B cell (primary cell): ENCODE data around the gene SH2D3C. TPM values are rescaled to one million over a fixed set of nuclear protein-coding genes. Genes with fewer than 3 reads are reported as not detected.

ENCODE experiments used
- ATAC-seq: fragments of 200-7000 bp; cut with Tn5 transposase; one replicate; pipeline ENCODE4 v1.10.0; 2021; ENCODE audit warnings: low read depth, mild to moderate bottlenecking, moderate number of reproducible peaks, moderate library complexity
- CTCF ChIA-PET: fragments of 350-600 bp; sonication (Branson Sonifier 250); formaldehyde crosslinking; loops from one replicate; lab custom pipeline; 2021; ENCODE audit warnings: antibody characterized with exemption, inconsistent platforms; lab: Charles Lee
- POLR2A ChIA-PET: fragments of 350-600 bp; sonication (Branson Sonifier 250); formaldehyde crosslinking; loops from one replicate; lab custom pipeline; 2021; ENCODE audit warnings: antibody characterized with exemption; lab: Charles Lee
- DNase-seq: peaks from one replicate; pipeline ENCODE4 v3.0.0; 2013
- H2AFZ ChIP-seq: 2 replicates; pipeline ENCODE4 v1.6.1; 2012; ENCODE audit warnings: mild to moderate bottlenecking, low read depth, low read length; ENCODE audit not compliant: insufficient read depth, poor library complexity, severe bottlenecking
- H3K27ac ChIP-seq, 2 donors: 1 replicate in 1 of 2; 2 replicates in 1 of 2; pipeline ENCODE4 v1.5.1; 2012 to 2013; ENCODE audit warnings: low read length in 2 of 2, mild to moderate bottlenecking in 2 of 2, moderate library complexity in 1 of 2
- H3K27me3 ChIP-seq, 4 experiments: fragments of 200-600 bp in 1 of 4; sonication (generic) in 1 of 4; replicated peaks in 1 of 4; 1 replicate in 2 of 4; 2 replicates in 2 of 4; pipeline versions ENCODE4 v1.6.1 to v1.7.0; 2013 to 2016; ENCODE audit warnings: low read length in 3 of 4, mild to moderate bottlenecking in 2 of 4, mixed read lengths in 1 of 4, moderate library complexity in 1 of 4; ENCODE audit not compliant: insufficient read depth in 4 of 4, control insufficient read depth in 3 of 4; ENCODE audit errors: control extremely low read depth in 1 of 4
- H3K36me3 ChIP-seq, 2 experiments: replicated peaks in 1 of 2; 1 replicate in 1 of 2; 2 replicates in 1 of 2; pipeline versions ENCODE4 v1.6.1 to v1.7.1; 2013; ENCODE audit warnings: low read length in 1 of 2; ENCODE audit not compliant: insufficient read depth in 2 of 2, control insufficient read depth in 1 of 2; ENCODE audit errors: control extremely low read depth in 1 of 2, extremely low read depth in 1 of 2
- H3K4me1 ChIP-seq, 2 donors: fragments of 200-600 bp in 1 of 2; sonication (generic) in 1 of 2; 1 replicate in 1 of 2; 2 replicates in 1 of 2; pipeline versions ENCODE4 v1.5.1 to v1.6.1; 2013 to 2017; ENCODE audit warnings: low read length in 2 of 2; ENCODE audit not compliant: control insufficient read depth in 2 of 2, insufficient read depth in 2 of 2
- H3K4me2 ChIP-seq: replicated peaks from 2 replicates; pipeline ENCODE3; 2012; ENCODE audit warnings: mild to moderate bottlenecking, low read depth, low read length; ENCODE audit not compliant: poor library complexity, severe bottlenecking
- H3K4me3 ChIP-seq, 5 experiments: fragments of 200-600 bp in 1 of 5; sonication (generic) in 1 of 5; 1 replicate in 3 of 5; 2 replicates in 2 of 5; pipeline versions ENCODE4 v1.5.1 to v1.7.0; 2011 to 2016; ENCODE audit warnings: low read length in 4 of 5, mild to moderate bottlenecking in 4 of 5, low read depth in 2 of 5, control low read depth in 1 of 5, moderate library complexity in 1 of 5; ENCODE audit not compliant: insufficient read depth in 1 of 5; ENCODE audit errors: control extremely low read depth in 1 of 5, extremely low read depth in 1 of 5
- H3K79me2 ChIP-seq: fragments of 200-600 bp; sonication (generic); one replicate; pipeline ENCODE4 v1.6.0; 2016; ENCODE audit warnings: low read length; ENCODE audit not compliant: control insufficient read depth, insufficient read depth
- H3K9ac ChIP-seq: fragments of 200-600 bp; sonication (generic); 2 replicates; pipeline ENCODE4 v1.6.1; 2017; ENCODE audit warnings: mild to moderate bottlenecking, low read length, moderate library complexity
- H3K9me3 ChIP-seq, 3 donors: one replicate each; pipeline versions ENCODE4 v1.6.1 to v1.7.1; 2013; ENCODE audit warnings: low read length in 2 of 3; ENCODE audit not compliant: control insufficient read depth in 2 of 3, insufficient read depth in 1 of 3; ENCODE audit errors: control extremely low read depth in 1 of 3
- H4K20me1 ChIP-seq: 2 replicates; pipeline ENCODE4 v1.6.0; 2012; ENCODE audit warnings: mild to moderate bottlenecking, low read length; ENCODE audit not compliant: insufficient read depth, control insufficient read depth, poor library complexity, severe bottlenecking
- H3K27ac Mint-ChIP-seq: one replicate; pipeline ENCODE4 v1.8.0; 2021; ENCODE audit warnings: mixed read lengths
- H3K27me3 Mint-ChIP-seq: one replicate; pipeline ENCODE4 v1.8.0; 2021; ENCODE audit warnings: mixed read lengths
- H3K4me1 Mint-ChIP-seq: one replicate; pipeline ENCODE4 v1.8.0; 2021; ENCODE audit warnings: mixed read lengths
- H3K4me3 Mint-ChIP-seq: one replicate; pipeline ENCODE4 v1.8.0; 2021; ENCODE audit warnings: mixed read lengths
- H3K9me3 Mint-ChIP-seq: one replicate; pipeline ENCODE4 v1.8.0; 2022; ENCODE audit warnings: mixed read lengths; ENCODE audit not compliant: insufficient read depth
- EZH2 ChIP-seq: IDR thresholded peaks from 2 replicates; pipeline ENCODE4 v1.6.1; 2012; ENCODE audit warnings: borderline replicate concordance, low read depth, mild to moderate bottlenecking, moderate library complexity, low read length; ENCODE audit not compliant: insufficient read depth, poor library complexity, severe bottlenecking
- WGBS: methylation state at CpG from one replicate; pipeline ENCODE4 v1.1.5; 2013; ENCODE audit warnings: missing lambda C conversion rate; ENCODE audit not compliant: insufficient coverage; 5-methylcytosine and 5-hydroxymethylcytosine counted together
- intact Hi-C: fragments of 100-400 bp; cut with micrococcal nuclease; formaldehyde crosslinking; loops from one replicate; pipeline ENCODE4 v1.10.0; 2022
- polyA plus RNA-seq: library from polyadenylated mRNA; depleted of rRNA; stranded (reverse); fragments of >200 nt; gene quantifications from 2 replicates; pipeline ENCODE4 v1.2.3, GENCODE V29; 2012
- total RNA-seq, 2 donors: library from RNA; stranded (reverse); fragments of 120-200 nt in 1 of 2; gene quantifications; 1 replicate in 1 of 2; 2 replicates in 1 of 2; pipeline versions ENCODE4 v1.2.3 to v1.2.4, GENCODE V29; 2013 to 2022
- TF ChIP-seq, protein P1 (sequence below): fragments of 200-600 bp; IDR thresholded peaks from one replicate; pipeline ENCODE4 v1.8.0; 2022; ENCODE audit warnings: antibody characterized with exemption, mild to moderate bottlenecking

SH2D3C gene
- total and polyA plus RNA-seq, 2 donors (not counting 1 experiment from before 2014, with no cell fraction given): 66.3 to 85.5 TPM

DNA sequence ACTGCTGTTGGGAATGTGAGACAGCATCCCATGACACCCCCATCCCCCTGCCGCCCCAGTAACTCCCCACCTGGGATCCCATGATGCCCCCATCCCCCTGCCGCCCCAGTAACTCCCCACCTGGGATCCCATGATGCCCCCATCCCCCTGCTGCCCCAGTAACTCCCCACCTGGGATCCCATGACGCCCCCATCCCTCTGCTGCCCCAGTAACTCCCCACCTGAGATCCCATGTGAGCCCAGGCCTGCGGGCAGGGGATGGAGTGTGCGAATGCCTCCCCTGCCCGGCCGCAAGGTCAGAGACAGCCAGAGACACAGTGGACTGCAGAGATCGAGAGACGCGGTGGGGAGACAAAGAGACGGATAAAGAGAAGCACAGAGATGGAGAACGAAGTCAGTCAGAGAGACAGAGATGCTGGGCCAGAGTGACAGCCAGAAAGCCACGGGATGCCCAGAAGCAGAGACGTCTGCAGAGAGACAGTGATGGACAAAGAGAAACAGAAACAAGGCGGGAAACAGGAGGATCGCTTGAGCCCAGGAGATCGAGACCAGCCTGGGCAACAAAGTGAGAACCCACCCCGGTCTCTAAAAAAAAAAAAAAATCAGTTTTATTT, 992 bp downstream of the SH2D3C start:
- no peak for DNase-seq
- POLR2A ChIA-PET: interaction anchor here (0.6 to 2.0 kb wide), 4 partner anchors 24 to 129 kb away, joined by 3 to 12 read pairs (median 6); partner anchors contain the start of gene TOR2A
- Mint-ChIP-seq H3K4me1 (peaks cover 59% of the 10 kb centered on the region), H3K9me3 (no peaks in the 10 kb centered on the region), H3K27ac (peak overlapping the region; percentile 97), H3K4me3 (peak overlapping the region; percentile 100), H3K27me3 (no peaks in the 10 kb centered on the region)
- Histone ChIP-seq H2AFZ (no peak overlapping the region), H3K4me2 (peak overlapping the region; percentile 93), H4K20me1 (peaks cover 50% of the 10 kb centered on the region), H3K9me3 (no peaks in the 10 kb centered on the region), H3K9ac (peak overlapping the region; percentile 76), H3K79me2 (peaks cover 80% of the 10 kb centered on the region), H3K4me1 (peaks cover 33 to 79% of the 10 kb centered on the region in 2 donors), H3K36me3 (peaks cover 0 to 26% of the 10 kb centered on the region in 2 experiments), H3K27me3 (no peaks in the 10 kb centered on the region), H3K27ac (peak overlapping the region; percentile 89 to 97), H3K4me3 (peak overlapping the region; percentile 64 to 97 (median 83))
- CTCF ChIA-PET: interaction anchor here (0.7 to 3.4 kb wide), 5 partner anchors 12 to 257 kb away, joined by 3 to 24 read pairs (median 3); no protein-coding TSS in a partner anchor
- no peak for ATAC-seq
- TF ChIP-seq EZH2: no peak
- TF ChIP-seq, protein P1, sequence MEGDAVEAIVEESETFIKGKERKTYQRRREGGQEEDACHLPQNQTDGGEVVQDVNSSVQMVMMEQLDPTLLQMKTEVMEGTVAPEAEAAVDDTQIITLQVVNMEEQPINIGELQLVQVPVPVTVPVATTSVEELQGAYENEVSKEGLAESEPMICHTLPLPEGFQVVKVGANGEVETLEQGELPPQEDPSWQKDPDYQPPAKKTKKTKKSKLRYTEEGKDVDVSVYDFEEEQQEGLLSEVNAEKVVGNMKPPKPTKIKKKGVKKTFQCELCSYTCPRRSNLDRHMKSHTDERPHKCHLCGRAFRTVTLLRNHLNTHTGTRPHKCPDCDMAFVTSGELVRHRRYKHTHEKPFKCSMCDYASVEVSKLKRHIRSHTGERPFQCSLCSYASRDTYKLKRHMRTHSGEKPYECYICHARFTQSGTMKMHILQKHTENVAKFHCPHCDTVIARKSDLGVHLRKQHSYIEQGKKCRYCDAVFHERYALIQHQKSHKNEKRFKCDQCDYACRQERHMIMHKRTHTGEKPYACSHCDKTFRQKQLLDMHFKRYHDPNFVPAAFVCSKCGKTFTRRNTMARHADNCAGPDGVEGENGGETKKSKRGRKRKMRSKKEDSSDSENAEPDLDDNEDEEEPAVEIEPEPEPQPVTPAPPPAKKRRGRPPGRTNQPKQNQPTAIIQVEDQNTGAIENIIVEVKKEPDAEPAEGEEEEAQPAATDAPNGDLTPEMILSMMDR: no peak
- intact Hi-C loops: loop anchor here (10.0 kb wide), 2 partner anchors 163 to 347 kb away; partner anchors contain the start of genes PTGES2 and STXBP1
- 0% methylated on average over 12 of the region's 18 CpGs for WGBS

GRCh38 chr9:127776924-127777289, 1.6 kb downstream of the SH2D3C start:
- Histone ChIP-seq H2AFZ (no peak overlapping the region), H3K4me1 (peaks cover 32 to 77% of the 10 kb centered on the region in 2 donors), H3K9ac (peak overlapping the region; percentile 76), H3K4me2 (peak overlapping the region; percentile 93), H3K4me3 (peak overlapping the region; percentile 64 to 91 (median 83)), H3K79me2 (peaks cover 83% of the 10 kb centered on the region), H4K20me1 (peaks cover 55% of the 10 kb centered on the region), H3K9me3 (no peaks in the 10 kb centered on the region), H3K36me3 (peaks cover 0 to 31% of the 10 kb centered on the region in 2 experiments), H3K27ac (peak overlapping the region; percentile 55 to 97), H3K27me3 (no peaks in the 10 kb centered on the region)
- TF ChIP-seq, protein P1: no peak
- TF ChIP-seq EZH2: no peak
- H3K9me3 Mint-ChIP-seq: no peaks in the 10 kb centered on the region
- no peak for ATAC-seq
- intact Hi-C loops: loop anchor here (1.0 to 10.0 kb wide), 3 partner anchors 8 to 348 kb away; partner anchors contain the start of genes PTGES2 and STXBP1
- H3K27ac Mint-ChIP-seq: peak overlapping the region; percentile 97
- POLR2A ChIA-PET: interaction anchor here (0.8 to 2.7 kb wide), 3 partner anchors 8 to 93 kb away, joined by 3 to 16 read pairs (median 9); partner anchors contain the start of genes CDK9 and TOR2A
- WGBS: 0% methylated on average over 3 of the region's 5 CpGs
- CTCF ChIA-PET: interaction anchor here (1.4 to 2.1 kb wide), 3 partner anchors 16 to 93 kb away, joined by 3 to 12 read pairs (median 10); partner anchors contain the start of gene TOR2A
- peaks cover 56% of the 10 kb centered on the region for H3K4me1 Mint-ChIP-seq
- peak overlapping the region; percentile 100 for H3K4me3 Mint-ChIP-seq
- DNase-seq: no peak
- H3K27me3 Mint-ChIP-seq: no peaks in the 10 kb centered on the region
